WI38 (cell line): ENCODE data around the gene FBXW2.

Experiments used
- H3K4me3 ChIP-seq: 2 replicates; pipeline ENCODE4 v1.5.1; 2011; ENCODE audit warnings: low read depth, mild to moderate bottlenecking, control low read depth, low read length
- CTCF ChIP-seq: IDR thresholded peaks from 2 replicates; pipeline ENCODE4 v1.5.1; 2012; ENCODE audit warnings: low read depth, mild to moderate bottlenecking, control low read depth, low read length

FBXW2 gene

GRCh38 chr9:120761006-120761405 lies 32.2 kb downstream of the FBXW2 start:
- no peak for TF ChIP-seq CTCF
- H3K4me3 ChIP-seq = no peak overlapping the region

GRCh38 chr9:120759755-120760400 lies 33.3 kb downstream of the FBXW2 start:
- H3K4me3 ChIP-seq = no peak overlapping the region
- TF ChIP-seq CTCF = no peak

GRCh38 chr9:120758544-120758943 lies 34.7 kb downstream of the FBXW2 start:
- no peak for TF ChIP-seq CTCF
- no peak overlapping the region for H3K4me3 ChIP-seq

- no peak for TF ChIP-seq CTCF
- no peak overlapping the region for H3K4me3 ChIP-seq
These were observed 35.9 kb downstream of the FBXW2 start for GRCh38 chr9:120757026-120757913.

DNA sequence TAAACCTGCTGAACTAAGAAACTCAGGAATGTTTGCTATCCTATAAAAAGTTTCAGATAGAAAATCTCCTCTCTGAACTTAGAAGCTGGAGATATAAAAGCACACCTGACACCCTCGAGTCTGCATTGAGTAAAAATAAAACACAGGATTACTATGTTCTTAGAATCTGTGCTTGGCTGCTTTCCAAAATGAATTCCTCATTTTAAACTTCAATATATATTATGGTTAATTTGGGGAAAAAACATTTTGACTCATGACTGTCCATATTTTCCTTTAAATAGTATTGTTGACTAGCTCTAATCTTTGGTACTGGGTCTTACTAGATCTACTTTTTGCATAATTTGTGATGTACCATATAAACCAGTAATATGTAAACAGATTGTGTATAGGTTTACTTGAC lies 36.7 kb downstream of the FBXW2 start:
- TF ChIP-seq CTCF = no peak
- no peak overlapping the region for H3K4me3 ChIP-seq

DNA sequence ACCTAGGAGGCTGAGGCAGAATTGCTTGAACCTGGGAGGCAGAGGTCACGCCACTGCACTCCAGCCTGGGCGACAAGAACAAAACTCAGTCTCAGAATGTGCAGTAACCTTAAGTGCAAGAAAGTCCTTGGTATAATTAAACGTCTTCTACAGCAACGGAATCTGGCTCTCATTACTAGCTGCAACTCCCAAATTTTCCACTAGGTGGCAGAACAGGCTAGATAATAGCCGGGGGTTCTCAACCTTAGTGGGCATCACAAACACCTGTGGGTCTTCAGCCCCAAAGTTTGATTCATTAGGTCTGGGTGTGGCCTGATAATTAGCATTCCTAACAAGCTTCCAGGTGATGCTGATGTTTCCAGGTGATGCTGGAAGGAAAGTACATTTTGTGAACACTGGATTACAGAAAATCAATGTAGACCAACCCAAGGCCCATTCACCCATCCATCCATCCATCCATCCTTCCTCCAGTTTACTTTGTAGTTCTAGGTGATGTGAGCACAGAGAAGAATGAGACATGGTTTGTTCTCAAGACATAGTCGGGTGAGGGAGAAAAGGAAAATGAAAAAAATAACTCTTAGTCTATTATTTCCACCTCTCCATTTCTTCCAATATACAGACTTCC lies 37.3 kb downstream of the FBXW2 start:
- no peak overlapping the region for H3K4me3 ChIP-seq
- TF ChIP-seq CTCF = peak; percentile 71

- TF ChIP-seq CTCF = no peak
- no peak overlapping the region for H3K4me3 ChIP-seq
These were observed 38.2 kb downstream of the FBXW2 start for GRCh38 chr9:120755044-120755443.
